NT2/D1 (cell line): Measurements from ENCODE around the gene REPIN1.

ENCODE experiments used
- YY1 ChIP-seq: IDR thresholded peaks from 2 replicates; pipeline ENCODE4 v1.6.1; 2011; ENCODE audit not compliant: insufficient read length, insufficient read depth
- ZNF274 ChIP-seq: IDR thresholded peaks from 2 replicates; pipeline ENCODE4 v1.6.1; 2011; ENCODE audit warnings: mild to moderate bottlenecking, low read depth, low read length

DNA sequence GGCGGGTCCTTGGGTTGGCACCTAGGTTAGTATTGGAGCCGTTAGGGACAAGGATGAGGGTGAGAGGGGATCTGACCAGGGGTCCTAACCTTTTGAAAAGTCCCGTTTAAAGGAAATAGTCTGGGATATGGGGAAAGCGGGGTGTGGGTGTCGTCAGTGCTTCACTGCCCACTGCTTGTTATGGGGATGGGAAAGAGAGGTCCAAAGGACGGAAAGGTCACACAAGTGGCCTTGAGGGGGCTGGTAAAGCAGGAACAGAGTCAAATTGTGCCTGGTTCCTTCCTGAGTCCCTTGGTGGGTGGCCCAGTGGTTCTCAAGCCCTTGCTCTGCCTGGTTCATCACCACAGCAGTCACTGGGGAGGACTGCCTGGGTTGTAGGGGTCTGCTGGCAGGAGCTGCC lies 7.9 kb downstream of the REPIN1 start:
- TF ChIP-seq ZNF274 = no peak
- no peak for TF ChIP-seq YY1
